ENCODE data around the gene GNAZ.

- TF ChIP-seq, protein P1, sequence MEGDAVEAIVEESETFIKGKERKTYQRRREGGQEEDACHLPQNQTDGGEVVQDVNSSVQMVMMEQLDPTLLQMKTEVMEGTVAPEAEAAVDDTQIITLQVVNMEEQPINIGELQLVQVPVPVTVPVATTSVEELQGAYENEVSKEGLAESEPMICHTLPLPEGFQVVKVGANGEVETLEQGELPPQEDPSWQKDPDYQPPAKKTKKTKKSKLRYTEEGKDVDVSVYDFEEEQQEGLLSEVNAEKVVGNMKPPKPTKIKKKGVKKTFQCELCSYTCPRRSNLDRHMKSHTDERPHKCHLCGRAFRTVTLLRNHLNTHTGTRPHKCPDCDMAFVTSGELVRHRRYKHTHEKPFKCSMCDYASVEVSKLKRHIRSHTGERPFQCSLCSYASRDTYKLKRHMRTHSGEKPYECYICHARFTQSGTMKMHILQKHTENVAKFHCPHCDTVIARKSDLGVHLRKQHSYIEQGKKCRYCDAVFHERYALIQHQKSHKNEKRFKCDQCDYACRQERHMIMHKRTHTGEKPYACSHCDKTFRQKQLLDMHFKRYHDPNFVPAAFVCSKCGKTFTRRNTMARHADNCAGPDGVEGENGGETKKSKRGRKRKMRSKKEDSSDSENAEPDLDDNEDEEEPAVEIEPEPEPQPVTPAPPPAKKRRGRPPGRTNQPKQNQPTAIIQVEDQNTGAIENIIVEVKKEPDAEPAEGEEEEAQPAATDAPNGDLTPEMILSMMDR (IDR thresholded peaks at IDR 0.05), result no peak
- no peak for TF ChIP-seq POLR2A (IDR thresholded peaks at IDR 0.05)
Measured at GRCh38 chr22:23153994-23154393, 83.7 kb downstream of the GNAZ start.
